HEK293 (cell line): Measurements from ENCODE around the gene RAD51AP1.

Experiments
- KLF7 ChIP-seq: fragments of 450-650 bp; formaldehyde crosslinking; IDR thresholded peaks from 2 replicates; pipeline ENCODE4 v1.5.1; 2016; ENCODE audit warnings: missing biosample characterization, missing genetic modification characterization, borderline replicate concordance
- PBX3 ChIP-seq: sonication (generic); formaldehyde crosslinking; IDR thresholded peaks from 2 replicates; pipeline ENCODE4 v1.8.1; 2022; ENCODE audit warnings: mild to moderate bottlenecking, moderate library complexity, missing genetic modification reagents
- REST ChIP-seq: fragments of 450-650 bp; formaldehyde crosslinking; IDR thresholded peaks from 2 replicates; pipeline ENCODE4 v1.5.1; 2016; ENCODE audit warnings: missing biosample characterization, missing genetic modification characterization
- SCRT1 ChIP-seq: fragments of 450-650 bp; formaldehyde crosslinking; IDR thresholded peaks from 2 replicates; pipeline ENCODE4 v1.5.1; 2016; ENCODE audit warnings: missing biosample characterization, missing genetic modification characterization, borderline replicate concordance
- YY1 ChIP-seq: fragments of 450-650 bp; formaldehyde crosslinking; IDR thresholded peaks from 2 replicates; pipeline ENCODE4 v1.5.1; 2018; ENCODE audit warnings: missing biosample characterization, missing genetic modification characterization
- ZBTB21 ChIP-seq: fragments of 450-650 bp; formaldehyde crosslinking; IDR thresholded peaks from 2 replicates; pipeline ENCODE4 v1.5.1; 2017; ENCODE audit warnings: missing biosample characterization, missing genetic modification characterization

- no peak for TF ChIP-seq PBX3 (CRISPR knock-in tag)
- no peak for TF ChIP-seq REST (tag by site-specific recombination)
- no peak for TF ChIP-seq ZBTB21 (tag by site-specific recombination)
- no peak for TF ChIP-seq KLF7
- no peak for TF ChIP-seq SCRT1
- TF ChIP-seq YY1 (tag by site-specific recombination) = no peak
Observed at GRCh38 chr12:4553943-4554342, 15.3 kb downstream of the RAD51AP1 start.
